ENCODE data around the gene STX18.

STX18 gene

DNA sequence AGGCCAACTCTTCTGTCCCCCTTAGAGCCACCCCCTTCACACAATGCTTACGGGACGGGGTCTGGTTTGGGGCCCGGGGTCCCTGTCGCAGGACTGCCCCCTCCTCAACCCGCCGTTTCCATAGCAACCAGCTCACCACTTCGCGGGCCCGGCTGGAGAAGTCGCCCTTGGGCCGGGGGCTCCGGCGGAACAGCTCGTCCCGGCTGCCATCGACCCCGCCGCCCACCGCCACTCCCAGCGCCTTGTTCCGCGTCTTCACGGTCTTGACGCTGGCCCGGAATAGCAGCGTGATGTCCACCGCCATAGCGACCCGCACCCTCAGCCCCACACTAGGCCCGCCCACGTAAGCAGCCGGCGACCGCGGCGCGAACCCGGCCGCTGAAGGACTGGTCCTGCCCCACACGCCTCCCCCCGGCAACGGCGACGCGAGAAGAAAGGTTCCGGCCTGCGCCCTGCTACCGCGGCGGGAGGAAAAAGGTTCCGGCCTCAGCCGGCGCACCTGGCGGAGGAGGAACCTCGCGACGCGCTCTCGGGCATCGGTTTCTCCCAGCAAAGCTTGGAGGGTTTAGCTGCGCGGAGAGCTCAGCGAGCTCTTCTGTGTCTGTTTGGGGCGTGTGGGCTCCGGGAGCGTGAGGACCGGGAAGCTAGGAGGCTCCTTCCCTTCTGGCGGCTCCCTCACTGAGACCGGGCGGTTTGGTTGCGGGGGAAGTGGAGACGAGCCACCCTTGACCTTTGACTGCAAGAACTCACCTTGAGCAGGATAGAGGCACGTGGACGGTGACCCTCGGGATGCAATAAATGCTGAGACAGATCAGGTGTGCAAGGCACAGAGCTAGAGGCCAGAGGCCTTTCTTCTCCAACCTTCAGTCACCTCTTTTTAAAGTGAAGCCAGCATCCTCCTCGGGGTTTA lies at the start of gene STX18:
Gene STX18 (minus strand): TSS at position 388 of the 910 bp plus-strand sequence. CDS start 84 bp downstream, at position 304.
- peaks cover 0 to 40% (median 28%) of the 10 kb centered on the region in 4 donors for H3K4me1 ChIP-seq
- H3K9me3 ChIP-seq = no peaks in the 10 kb centered on the region
- TF ChIP-seq, protein P1, sequence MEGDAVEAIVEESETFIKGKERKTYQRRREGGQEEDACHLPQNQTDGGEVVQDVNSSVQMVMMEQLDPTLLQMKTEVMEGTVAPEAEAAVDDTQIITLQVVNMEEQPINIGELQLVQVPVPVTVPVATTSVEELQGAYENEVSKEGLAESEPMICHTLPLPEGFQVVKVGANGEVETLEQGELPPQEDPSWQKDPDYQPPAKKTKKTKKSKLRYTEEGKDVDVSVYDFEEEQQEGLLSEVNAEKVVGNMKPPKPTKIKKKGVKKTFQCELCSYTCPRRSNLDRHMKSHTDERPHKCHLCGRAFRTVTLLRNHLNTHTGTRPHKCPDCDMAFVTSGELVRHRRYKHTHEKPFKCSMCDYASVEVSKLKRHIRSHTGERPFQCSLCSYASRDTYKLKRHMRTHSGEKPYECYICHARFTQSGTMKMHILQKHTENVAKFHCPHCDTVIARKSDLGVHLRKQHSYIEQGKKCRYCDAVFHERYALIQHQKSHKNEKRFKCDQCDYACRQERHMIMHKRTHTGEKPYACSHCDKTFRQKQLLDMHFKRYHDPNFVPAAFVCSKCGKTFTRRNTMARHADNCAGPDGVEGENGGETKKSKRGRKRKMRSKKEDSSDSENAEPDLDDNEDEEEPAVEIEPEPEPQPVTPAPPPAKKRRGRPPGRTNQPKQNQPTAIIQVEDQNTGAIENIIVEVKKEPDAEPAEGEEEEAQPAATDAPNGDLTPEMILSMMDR (IDR thresholded peaks at IDR 0.05) = no peak
- intact Hi-C loops (cut with DNase I; ENCODE audit: low total_unique reads) = no loop called here
- H3K27ac ChIP-seq = peak within 1 kb of the TSS; percentile 86 to 87
- H3K27me3 ChIP-seq = no peaks in the 10 kb centered on the region
- H3K36me3 ChIP-seq = peaks cover 0 to 4% (median 0%) of the 10 kb centered on the region in 3 donors
- peak; percentile 79 to 89 for DNase-seq
- H3K4me3 ChIP-seq = peak within 1 kb of the TSS; percentile 92 to 97

DNA sequence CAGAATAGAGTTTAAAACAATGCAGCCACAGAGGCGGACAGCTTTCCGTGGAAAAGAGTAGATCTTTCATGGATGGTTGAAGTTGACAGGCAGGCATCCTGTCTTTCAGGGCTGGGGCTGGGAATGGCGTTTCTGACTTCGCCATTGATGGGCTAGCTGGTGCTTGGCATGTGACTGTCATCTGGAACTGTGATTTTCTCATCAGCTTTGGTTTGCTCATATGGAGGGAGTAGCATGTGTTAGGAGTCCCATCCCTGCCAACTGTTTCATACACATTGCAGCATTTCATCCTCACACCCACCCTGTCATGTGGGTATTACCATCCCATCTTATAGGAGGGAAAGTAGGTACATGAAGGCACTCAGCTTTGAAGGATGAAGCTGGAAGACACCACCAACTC lies 49.2 kb upstream of the STX18 start:
- no peak for DNase-seq
- H3K27ac ChIP-seq = no peak overlapping the region
- no peaks in the 10 kb centered on the region for H3K27me3 ChIP-seq
- no peak overlapping the region for H3K4me3 ChIP-seq
- H3K4me1 ChIP-seq = no peaks in the 10 kb centered on the region
- no peaks in the 10 kb centered on the region for H3K36me3 ChIP-seq
- peaks cover 0 to 4% (median 4%) of the 10 kb centered on the region in 3 donors for H3K9me3 ChIP-seq
- intact Hi-C loops (cut with DNase I; ENCODE audit: low total_unique reads) = no loop called here
- TF ChIP-seq, protein P1 (IDR thresholded peaks at IDR 0.05) = no peak

DNA sequence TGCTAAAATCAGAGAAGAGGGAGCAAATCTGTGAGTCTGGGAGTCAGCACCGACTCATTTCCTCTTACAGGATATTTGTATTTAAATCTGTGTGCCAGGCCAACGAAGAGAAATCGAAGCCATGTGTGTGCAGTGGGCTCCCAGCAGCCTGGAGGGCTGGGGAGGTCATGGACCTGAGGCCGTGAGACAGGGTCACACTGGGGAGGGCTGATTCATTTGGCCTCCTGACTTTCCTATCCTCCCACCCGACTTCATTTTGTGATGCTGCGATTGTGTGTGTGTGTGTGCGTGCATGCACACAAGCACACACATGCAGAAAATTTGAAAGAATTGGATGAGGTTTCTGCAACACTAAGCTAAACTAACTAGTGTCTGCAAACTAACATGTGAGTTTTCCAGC lies 48.7 kb upstream of the STX18 start:
- no peaks in the 10 kb centered on the region for H3K4me1 ChIP-seq
- no peak overlapping the region for H3K4me3 ChIP-seq
- no peaks in the 10 kb centered on the region for H3K27me3 ChIP-seq
- TF ChIP-seq, protein P1 (IDR thresholded peaks at IDR 0.05) = no peak
- DNase-seq = no peak
- no peaks in the 10 kb centered on the region for H3K36me3 ChIP-seq
- no peak overlapping the region for H3K27ac ChIP-seq
- intact Hi-C loops (cut with DNase I; ENCODE audit: low total_unique reads) = no loop called here
- peaks cover 0 to 4% (median 4%) of the 10 kb centered on the region in 3 donors for H3K9me3 ChIP-seq

DNA sequence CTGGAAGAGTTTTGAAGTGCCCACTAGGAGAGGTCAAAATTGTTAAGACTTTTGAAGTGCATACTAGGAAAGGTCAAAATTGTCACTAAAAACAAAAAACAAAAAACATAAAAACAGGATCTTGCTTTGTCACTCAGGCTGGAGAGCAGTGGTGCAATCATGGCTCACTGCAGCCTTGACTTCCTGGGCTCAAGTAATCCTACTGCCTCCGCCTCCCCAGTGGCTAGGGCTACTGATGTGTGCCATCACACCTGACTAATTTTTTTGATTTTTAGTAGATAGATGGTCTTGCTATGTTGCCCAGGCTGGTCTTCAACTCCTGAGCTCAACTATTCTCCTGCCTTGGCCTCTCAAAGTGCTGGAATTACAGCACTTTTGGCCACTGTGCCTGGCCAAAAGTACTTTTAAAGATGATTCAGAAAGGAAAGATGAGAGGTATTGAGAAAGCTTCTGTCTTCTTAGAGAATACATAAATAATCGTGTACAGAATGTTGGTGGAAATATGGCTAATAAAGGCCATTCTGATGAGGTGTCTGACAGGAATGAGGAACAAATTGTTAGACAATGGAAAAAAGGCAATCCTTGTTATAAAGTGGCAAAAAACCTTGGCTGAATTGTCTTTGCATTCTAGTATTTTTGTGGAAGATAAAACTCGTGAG lies 43.3 kb upstream of the STX18 start:
- DNase-seq = no peak
- H3K27me3 ChIP-seq = no peaks in the 10 kb centered on the region
- no peaks in the 10 kb centered on the region for H3K36me3 ChIP-seq
- H3K27ac ChIP-seq = no peak overlapping the region
- H3K4me1 ChIP-seq = no peaks in the 10 kb centered on the region
- no peaks in the 10 kb centered on the region for H3K9me3 ChIP-seq
- H3K4me3 ChIP-seq = no peak overlapping the region
- TF ChIP-seq, protein P1 (IDR thresholded peaks at IDR 0.05) = no peak
- intact Hi-C loops (cut with DNase I; ENCODE audit: low total_unique reads) = no loop called here

DNA sequence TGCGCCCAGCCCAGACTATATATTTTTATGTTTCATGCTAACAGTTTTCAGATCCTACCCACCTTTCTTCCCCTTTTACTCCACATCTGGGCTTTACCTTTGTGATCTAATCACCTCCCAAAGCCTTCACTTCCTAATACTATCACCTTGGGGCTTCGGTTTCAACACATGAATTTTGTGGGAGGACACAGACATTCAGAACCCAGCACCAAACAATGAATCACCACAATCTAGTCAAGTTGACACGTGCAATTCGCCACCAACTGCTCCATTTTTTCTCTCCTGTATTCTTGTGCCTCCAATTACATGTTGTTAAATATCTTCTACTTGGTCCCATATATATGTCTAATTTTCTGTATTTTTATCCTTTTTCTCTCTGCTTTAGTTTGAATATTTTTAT lies 41.8 kb upstream of the STX18 start:
- no peaks in the 10 kb centered on the region for H3K4me1 ChIP-seq
- TF ChIP-seq, protein P1 (IDR thresholded peaks at IDR 0.05) = no peak
- no peak for DNase-seq
- no peaks in the 10 kb centered on the region for H3K36me3 ChIP-seq
- H3K4me3 ChIP-seq = no peak overlapping the region
- intact Hi-C loops (cut with DNase I; ENCODE audit: low total_unique reads) = no loop called here
- H3K27ac ChIP-seq = no peak overlapping the region
- H3K9me3 ChIP-seq = no peaks in the 10 kb centered on the region
- H3K27me3 ChIP-seq = no peaks in the 10 kb centered on the region
